ENCODE measurements around the gene CP.
A peak's percentile ranks its signal among the peaks of the same experiment; 100 is the strongest.
"Not testable (repeated sequence)": the region's sequence is repeated elsewhere in the genome, so short reads cannot be mapped to it uniquely, and the experiment has no call there.

The CP gene

GRCh38 chr3:149221783-149222517 is at the start of gene CP:
TSS of gene CP (minus strand) at chr3:149221829. CDS start at chr3:149221792, 37 bp downstream.
- DNase-seq (ENCODE audit: extremely low spot score, insufficient read length, low read depth) (no peak), FAIRE-seq (no peak)

- no peak for FAIRE-seq
These were observed 48.6 kb upstream of the CP start for GRCh38 chr3:149270180-149270579.

GRCh38 chr3:149269687-149270086 is 48.1 kb upstream of the CP start:
- no peak for DNase-seq (ENCODE audit: extremely low spot score, insufficient read length, low read depth)
- no peak for FAIRE-seq

More at GRCh38 chr3:149270180-149270579, 48.6 kb upstream of the CP start:
- DNase-seq (ENCODE audit: extremely low spot score, insufficient read length, low read depth), result no peak

GRCh38 chr3:149267565-149267964 is 45.9 kb upstream of the CP start:
- no peak for DNase-seq (ENCODE audit: extremely low spot score, insufficient read length, low read depth)
- peak; percentile 69 for FAIRE-seq

- no peak for FAIRE-seq
- DNase-seq (ENCODE audit: extremely low spot score, insufficient read length, low read depth), result no peak
These were observed 45.1 kb upstream of the CP start for GRCh38 chr3:149266736-149267135.

GRCh38 chr3:149263856-149264255 is 42.2 kb upstream of the CP start:
- DNase-seq (ENCODE audit: extremely low spot score, insufficient read length, low read depth) (no peak), FAIRE-seq (no peak)

DNA sequence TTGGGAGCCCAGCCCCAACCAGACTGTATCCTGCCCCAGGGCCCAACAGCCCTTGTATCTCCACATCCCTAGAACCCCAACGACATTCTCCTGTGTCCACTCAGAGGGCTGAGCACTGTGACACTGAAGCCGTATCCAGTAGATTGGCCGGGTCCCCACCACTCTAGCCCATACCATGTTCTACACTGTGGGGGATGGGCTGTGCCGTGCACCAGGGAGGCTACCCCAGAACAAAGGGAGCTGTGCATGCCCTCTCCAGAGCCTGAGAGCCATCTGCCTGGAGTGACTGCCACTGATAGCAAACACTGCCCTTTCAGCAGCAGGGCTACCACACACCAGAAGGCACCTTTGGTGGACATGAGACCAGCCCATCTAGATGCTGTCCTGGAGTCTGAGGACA is 37.1 kb upstream of the CP start:
- DNase-seq (ENCODE audit: extremely low spot score, insufficient read length, low read depth), result no peak
- FAIRE-seq, result no peak

- FAIRE-seq, result no peak
- DNase-seq (ENCODE audit: extremely low spot score, insufficient read length, low read depth), result no peak
These were observed 36.7 kb upstream of the CP start for GRCh38 chr3:149258298-149258697.

- DNase-seq (ENCODE audit: extremely low spot score, insufficient read length, low read depth), result no peak
- no peak for FAIRE-seq
These were observed 30.6 kb upstream of the CP start for GRCh38 chr3:149252272-149252671.

DNA sequence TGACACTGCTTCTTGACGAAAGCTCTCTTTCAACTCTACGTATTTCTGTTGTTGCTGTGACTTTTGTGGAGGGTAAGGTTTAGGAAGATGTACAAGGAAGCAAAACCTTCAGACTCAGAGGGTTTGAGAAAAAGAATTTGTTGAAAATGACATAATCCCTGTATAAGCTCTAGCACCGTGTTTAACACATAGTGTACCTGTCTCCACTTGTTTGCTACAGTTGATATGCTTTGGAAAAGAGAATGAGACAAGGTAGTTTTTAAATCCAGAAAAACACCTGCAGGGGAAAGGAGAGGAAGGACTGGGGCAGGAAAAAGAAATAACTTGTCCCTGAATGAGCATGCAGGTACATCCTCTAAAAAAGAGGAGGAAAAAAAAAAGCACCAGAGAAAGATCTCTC is 29.6 kb upstream of the CP start:
- FAIRE-seq (no peak), DNase-seq (ENCODE audit: extremely low spot score, insufficient read length, low read depth) (no peak)

GRCh38 chr3:149247929-149248691 is 26.5 kb upstream of the CP start:
- DNase-seq (ENCODE audit: extremely low spot score, insufficient read length, low read depth) (no peak), FAIRE-seq (peak; percentile 53)

DNA sequence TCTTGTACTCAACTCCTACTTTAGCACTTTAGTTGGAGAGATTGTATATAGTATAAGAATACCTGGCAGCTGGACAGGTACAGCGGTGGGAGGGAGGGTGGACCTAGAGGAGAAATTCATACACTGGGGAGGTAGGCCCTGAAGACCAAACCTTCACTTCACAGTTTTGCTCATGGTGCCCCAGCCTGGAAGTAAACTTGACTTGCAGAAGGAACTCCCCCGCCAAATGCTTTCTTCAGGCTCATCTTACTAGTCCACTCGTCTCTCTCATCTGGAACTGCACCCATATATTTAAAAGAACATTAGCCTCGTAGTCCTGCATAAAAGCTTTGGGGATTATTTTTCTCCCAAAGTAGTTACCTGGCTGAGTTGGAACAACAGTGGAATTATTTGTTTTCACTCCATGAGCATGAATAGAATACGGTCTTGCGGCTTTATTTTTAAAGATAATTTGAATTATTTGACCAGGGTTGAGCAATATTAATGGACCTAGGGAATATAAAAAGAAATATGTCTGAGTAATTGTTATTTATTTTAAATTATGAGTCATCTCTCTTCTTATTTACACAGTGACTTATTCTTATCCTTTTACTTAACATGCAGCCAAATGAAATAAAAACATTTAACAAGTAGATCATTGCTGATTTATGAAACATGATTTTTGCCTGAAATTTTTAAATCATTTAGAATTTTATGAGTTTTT is 25.5 kb upstream of the CP start:
- DNase-seq (ENCODE audit: extremely low spot score, insufficient read length, low read depth) (no peak), FAIRE-seq (no peak)

- peak; percentile 87 for FAIRE-seq
- no peak for DNase-seq (ENCODE audit: extremely low spot score, insufficient read length, low read depth)
These were observed 24.3 kb upstream of the CP start for GRCh38 chr3:149245738-149246451.

GRCh38 chr3:149243540-149243939 is 21.9 kb upstream of the CP start:
- DNase-seq (ENCODE audit: extremely low spot score, insufficient read length, low read depth) (no peak), FAIRE-seq (peak; percentile 39)

GRCh38 chr3:149239357-149239936 is 17.8 kb upstream of the CP start:
- DNase-seq (ENCODE audit: extremely low spot score, insufficient read length, low read depth) (no peak), FAIRE-seq (no peak)

DNA sequence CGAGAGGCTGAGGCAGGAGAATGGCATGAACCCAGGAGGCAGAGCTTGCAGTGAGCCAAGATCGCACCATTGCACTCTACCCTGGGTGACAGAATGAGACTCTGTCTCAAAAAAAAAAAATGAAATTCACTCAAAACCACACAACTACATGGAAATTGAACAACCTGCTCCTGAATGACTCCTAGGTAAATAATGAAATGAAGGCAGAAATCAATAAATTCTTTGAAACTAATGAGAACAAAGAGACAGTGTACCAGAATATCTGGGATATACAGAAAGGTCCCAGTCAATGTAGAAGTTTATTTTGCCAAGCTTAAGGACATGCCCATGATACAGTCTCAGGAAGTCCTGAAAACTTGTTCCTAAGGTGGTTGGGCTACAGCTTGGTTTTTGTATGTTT is 16.6 kb upstream of the CP start:
- not testable (repeated sequence) for DNase-seq (ENCODE audit: extremely low spot score, insufficient read length, low read depth); FAIRE-seq

- DNase-seq (ENCODE audit: extremely low spot score, insufficient read length, low read depth) (no peak), FAIRE-seq (no peak)
These were observed 14.2 kb upstream of the CP start for GRCh38 chr3:149235599-149236424.

- FAIRE-seq (no peak), DNase-seq (ENCODE audit: extremely low spot score, insufficient read length, low read depth) (no peak)
These were observed 13.1 kb upstream of the CP start for GRCh38 chr3:149234671-149235245.

DNA sequence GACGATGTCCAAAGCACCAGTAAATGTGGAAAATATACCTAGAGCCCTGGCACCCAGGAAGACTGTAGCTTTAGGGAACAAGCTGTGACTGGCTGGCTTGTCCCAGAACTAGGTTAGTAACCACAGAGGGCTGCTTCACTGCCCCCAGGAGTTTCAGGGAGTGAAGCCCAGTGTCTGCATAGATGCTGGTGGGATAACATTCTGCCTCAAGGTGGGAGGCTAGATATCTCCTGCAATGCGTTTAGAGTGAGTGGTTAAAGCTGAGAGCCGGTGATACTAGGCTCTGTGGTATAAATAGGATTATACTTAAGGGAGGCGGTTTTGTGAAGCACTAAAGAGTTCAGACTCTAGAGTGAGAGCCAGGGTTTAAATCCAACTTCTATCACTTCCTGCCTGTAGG is 11.7 kb upstream of the CP start:
- no peak for FAIRE-seq
- DNase-seq (ENCODE audit: extremely low spot score, insufficient read length, low read depth), result no peak

Data from GM18507 (cell line).